HG03342 (cell line): Measurements from ENCODE around the gene OR10K2.
"Not testable (repeated sequence)": the region's sequence is repeated elsewhere in the genome, so short reads cannot be mapped to it uniquely, and the experiment has no call there.

ENCODE experiments used
- ATAC-seq: cut with Tn5 transposase; IDR thresholded peaks from one replicate; pipeline ENCODE4 v1.9.1; 2021; ENCODE audit warnings: mild to moderate bottlenecking, moderate library complexity; ENCODE audit not compliant: unreplicated experiment

Gene OR10K2, protein sequence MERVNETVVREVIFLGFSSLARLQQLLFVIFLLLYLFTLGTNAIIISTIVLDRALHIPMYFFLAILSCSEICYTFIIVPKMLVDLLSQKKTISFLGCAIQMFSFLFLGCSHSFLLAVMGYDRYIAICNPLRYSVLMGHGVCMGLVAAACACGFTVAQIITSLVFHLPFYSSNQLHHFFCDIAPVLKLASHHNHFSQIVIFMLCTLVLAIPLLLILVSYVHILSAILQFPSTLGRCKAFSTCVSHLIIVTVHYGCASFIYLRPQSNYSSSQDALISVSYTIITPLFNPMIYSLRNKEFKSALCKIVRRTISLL

DNA sequence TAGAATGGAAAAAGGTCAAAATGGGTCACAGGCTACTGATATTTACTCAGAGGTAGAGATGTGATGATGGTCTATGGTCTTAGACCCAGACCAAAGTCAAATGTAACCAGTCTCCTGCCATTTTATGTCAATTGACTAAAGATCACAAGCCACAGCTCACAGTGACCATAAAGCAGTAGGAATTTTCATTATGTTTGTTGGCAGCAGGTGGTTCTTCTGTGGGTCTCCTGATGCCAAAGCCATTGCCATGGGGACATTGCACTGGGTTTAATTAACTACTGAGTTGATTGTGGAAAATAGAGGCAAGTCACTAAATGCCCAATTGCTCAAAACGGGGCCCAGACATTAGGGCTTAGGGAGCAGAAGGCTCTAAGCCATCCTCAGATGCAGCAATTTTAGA, at the start of gene OR10K2:
Gene OR10K2, minus strand, starts transcription at position 101 of the 400 bp plus-strand sequence. CDS start 5,371 bp downstream, outside the sequence.
- ATAC-seq: no peak

DNA sequence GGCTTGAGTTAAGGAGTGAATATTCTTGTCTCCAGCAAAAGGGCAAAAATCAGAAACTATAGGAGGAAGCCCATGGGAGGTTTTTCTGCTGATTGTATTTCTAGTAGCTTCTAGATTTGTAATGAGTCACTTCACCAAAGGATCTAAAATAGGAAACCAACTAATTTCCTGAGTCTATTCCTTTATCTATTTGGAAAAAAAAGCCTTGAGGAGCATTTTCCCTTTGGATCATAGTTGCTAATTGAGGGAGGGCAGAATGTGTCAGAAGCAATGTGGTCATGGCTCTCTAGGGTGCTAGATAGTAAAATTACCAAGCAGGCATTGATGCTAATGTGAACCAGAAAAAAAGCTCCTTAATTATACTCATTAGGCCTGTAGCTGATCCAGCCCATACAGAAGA, 45.9 kb upstream of the OR10K2 start, which contains the start of gene OR10R2:
Gene OR10R2, plus strand, starts transcription at position 301 of the 400 bp plus-strand sequence. CDS start 106 bp downstream, outside the sequence.
- ATAC-seq: no peak

DNA sequence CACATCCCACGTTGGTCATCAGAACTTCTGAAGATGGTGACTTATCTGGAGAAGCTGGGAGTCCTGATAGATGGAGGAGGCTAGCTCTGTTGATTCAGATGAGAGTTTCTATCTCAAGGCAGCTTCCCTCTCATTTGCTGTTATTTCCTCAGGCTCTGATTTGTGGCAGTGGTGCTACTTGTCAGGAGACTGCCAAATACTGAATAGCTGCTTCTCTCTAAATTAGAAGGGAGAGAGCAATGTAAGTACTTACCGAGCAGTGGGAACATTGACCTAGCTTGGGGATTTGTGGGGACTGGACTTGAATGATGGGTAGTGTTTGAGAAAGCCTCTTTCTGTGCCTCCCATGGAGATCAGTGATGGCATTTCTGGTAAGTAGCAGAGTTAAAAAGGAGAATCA, 35.5 kb upstream of the OR10K2 start, which contains the start of gene OR10K1:
Gene OR10K1, plus strand, starts transcription at position 301 of the 400 bp plus-strand sequence. CDS start 3,728 bp downstream, outside the sequence.
- no peak for ATAC-seq

DNA sequence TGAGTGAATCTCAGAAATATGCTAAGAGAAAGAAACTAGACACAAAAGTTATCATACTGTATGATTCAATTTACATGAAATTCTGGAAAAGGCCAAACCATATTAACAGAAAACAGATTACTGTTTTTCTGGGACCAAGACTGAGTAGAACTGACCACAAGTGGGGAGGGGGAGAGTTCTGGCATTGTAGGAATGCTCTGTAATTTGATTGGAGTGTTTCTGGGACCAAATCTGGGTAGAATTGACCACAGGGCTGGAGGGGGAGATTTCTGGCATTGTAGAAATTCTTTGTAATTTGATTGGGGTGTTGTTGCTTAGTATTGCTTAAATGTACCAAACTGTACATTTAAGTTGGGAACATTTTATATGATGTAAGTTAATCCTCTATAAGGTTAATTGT, 32.2 kb upstream of the OR10K2 start:
- ATAC-seq: no peak

DNA sequence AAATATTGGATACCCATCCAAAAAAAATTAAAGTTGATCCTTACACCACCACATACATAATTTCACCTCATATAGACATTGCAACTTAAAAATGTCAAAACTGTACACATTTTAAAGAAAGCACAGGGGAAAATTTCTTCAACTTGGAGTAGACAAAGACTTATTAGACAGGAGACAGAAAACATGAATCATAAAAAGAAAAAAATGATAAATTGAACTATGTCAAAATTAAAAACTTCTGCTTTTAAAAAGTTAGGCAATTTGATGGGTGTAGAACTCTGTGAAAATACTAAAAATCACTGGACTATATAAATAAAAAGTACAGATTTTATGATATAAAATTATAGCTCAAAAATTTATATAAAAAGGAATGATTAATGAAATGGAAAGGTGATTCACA, 31.2 kb upstream of the OR10K2 start:
- ATAC-seq: no peak

DNA sequence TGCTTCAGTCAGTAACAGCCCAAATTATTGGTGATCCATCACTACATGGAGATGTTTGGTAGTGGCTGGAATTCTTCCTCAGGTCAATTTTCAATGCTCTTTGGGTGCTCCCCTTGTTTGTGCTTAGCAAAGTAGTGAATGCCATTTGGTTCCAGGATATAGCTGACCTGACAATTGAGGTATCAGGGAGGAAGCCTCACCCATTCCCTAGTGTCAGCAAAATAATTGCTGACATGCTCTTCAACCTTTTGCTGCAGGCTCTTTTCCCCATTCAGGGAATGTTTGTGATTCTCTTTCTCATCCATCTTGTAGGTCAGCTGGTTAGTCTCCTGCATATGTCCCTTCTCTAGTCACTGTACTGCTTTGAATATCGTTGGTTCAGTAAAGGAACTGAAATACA, 28.5 kb upstream of the OR10K2 start:
- no peak for ATAC-seq

DNA sequence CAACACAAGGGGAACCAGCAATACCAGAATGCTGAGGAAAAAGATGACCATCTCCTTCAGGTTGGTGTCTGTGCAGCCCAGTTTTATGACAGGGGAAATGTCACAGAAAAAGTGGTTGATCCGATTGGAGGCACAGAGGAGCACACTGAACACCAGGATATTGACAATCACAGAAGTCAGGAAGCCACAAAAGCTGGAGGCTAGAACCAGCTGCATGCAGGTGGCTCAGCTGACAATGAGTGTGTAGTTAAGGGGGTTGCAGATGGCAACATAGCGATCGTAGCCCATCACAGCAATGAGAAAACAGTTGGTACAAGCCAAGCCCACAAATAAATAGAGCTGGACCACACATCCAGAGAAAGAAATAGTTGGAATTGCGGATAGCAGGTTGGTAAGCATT, 19.3 kb upstream of the OR10K2 start:
- ATAC-seq: no peak

DNA sequence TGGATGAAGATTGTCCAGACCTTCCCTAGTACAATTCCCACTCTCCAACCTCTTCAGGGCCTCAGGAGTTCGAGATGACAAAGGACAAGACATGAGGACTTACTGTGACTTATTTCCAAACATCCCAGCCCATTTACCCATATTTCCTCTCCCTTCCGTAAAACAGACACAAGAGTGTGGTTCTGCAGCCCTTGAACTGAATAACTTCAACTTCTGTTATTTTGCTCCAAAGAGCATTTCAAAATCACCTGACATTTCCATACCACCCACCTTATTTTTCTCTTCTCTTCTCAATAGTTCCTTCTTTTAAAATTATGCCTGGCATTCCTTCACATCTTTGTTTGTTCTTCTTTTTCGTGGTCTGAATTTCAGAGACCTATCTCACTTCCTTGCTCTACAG, 8.7 kb upstream of the OR10K2 start:
- ATAC-seq: no peak

DNA sequence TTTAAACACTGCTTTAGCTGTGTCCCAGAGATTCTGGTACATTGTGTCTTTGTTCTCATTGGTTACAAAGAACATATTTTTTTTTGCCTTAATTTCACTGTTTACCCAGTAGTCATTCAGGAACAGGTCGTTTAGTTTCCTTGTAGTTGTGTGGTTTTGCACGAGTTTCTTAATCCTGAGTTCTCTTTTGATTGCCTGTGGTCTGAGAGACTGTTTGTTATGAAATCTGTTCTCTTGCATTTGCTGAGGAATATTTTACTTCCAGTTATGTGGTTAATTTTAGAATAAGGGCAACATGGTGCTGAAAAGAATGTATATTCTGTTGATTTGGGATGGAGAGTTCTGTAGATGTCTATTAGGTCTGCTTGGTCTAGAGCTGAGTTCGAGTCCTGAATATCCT, 4.1 kb upstream of the OR10K2 start:
- not testable (repeated sequence) for ATAC-seq

DNA sequence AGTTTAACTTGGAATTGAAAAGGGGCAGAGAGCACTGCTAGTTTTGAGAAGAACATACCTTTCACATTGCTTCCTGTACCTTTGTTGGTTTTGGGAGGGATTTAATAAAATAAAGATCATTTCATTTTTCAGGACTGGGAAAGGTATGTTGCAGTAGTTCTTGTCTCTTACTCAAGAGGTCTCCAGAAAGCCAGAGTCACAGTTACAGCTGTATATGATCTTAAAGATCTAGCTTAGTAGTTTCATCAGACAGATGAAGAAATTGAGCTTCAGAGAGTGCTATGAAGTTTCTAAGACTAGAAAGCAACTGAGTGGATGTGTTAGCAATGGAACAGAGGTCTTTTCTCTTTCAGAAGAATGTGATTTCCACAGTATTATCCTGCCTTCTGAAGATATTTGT, 1.0 kb downstream of the OR10K2 start:
- ATAC-seq: no peak

DNA sequence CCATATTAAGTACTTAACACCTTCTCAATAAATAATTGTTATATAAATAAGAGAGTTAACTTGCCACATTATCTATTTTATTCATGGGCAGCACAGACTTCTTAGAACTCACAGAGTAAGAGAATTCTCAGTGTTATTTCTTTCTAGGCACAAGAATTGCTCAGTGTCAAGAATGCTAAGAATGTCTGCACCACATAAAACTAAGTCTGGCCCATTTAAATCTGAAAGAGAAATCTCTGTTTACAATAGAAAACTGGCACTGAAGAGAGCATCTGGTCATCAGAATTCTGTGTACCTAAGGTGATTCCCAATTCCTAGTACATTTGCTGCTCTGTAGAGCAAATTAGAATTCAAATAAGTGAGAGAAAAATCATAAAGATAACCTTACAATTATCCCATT, 3.8 kb downstream of the OR10K2 start:
- no peak for ATAC-seq

DNA sequence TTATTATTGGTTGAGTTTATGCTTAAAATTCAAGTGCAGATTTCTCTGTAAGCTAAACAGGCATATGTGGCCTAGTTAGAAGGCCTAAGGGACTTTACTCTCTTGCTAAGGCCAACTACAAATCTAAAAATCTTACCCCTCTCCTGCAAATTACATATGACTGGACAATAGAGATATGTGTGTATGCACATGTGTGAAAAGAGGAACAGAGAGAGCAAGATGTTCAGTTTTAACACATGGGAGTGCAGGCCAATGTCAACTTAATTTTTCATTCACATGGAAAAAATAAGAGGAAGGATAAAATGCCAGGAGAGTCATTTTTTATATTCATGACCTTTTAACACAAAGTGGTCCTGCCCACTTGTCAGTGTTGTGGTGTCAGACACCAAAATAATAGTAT, 8.5 kb downstream of the OR10K2 start:
- no peak for ATAC-seq

DNA sequence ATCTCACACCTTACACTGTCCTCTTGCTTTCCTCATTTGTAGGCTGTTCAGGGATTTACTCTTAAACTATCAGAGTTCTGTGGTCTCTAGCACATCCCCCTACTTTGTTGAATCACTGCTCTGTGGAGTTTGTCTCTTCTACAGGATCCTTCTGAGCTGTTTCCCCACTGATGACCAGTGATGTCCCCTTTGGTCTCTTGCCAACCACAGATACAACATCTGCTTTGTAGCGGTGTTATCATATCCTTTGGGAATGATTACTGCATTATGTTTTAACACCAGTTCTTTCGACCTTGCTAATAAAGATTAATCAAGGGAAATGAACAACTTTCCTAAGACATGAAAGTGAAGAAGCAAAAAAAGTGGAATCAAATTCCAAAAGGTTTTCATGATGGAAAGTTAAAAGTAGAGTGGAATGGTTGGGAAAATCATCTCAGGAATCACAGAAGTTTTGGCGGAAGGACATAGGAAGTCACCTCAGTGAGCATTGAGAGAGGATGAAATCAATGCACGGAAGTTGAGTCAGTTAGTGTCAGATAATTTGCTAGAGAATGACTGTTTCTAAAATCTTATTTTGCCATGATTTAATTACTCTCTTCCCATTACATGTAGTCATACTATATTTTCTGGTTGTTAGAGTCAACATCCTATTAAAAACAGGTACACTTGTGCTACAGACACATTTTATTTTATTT, 11.2 kb downstream of the OR10K2 start:
- ATAC-seq: no peak

DNA sequence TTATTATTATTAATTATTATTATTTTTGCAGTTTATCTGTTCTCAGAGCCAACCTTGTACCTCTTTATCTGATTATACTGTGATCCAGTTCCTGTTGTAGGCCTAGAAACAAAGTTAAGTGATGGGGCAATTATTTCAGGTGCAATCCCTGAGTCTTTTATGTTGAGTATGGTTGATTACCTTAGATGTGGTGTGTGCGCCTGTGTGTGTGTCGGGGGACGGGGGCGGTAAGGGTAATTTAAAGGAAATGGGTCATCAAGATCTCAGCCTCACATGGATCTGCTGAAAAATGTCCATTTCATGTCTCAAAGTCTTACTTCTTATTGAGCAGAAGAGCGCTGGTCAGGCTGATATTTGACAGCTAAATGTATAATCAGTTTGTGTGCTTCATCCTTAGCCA, 18.9 kb downstream of the OR10K2 start:
- no peak for ATAC-seq

DNA sequence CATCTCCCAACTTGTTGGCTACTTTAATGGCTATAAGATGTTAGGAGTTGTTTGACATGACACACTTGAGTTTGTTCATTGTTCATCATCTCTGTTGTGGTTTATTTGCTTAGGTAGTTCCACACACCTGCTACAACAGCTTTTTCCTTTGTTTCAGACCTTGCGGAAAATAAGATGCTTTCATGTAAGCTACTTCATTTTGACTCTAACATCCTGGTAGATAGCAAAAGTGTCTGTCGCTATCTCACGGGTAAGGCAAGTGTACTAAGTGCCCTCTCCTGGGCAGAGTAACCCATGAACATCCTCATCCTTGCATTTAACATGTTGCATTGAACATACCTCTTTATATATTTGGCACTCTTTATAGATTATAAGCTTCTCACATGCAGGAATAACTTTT, 25.2 kb downstream of the OR10K2 start:
- no peak for ATAC-seq

DNA sequence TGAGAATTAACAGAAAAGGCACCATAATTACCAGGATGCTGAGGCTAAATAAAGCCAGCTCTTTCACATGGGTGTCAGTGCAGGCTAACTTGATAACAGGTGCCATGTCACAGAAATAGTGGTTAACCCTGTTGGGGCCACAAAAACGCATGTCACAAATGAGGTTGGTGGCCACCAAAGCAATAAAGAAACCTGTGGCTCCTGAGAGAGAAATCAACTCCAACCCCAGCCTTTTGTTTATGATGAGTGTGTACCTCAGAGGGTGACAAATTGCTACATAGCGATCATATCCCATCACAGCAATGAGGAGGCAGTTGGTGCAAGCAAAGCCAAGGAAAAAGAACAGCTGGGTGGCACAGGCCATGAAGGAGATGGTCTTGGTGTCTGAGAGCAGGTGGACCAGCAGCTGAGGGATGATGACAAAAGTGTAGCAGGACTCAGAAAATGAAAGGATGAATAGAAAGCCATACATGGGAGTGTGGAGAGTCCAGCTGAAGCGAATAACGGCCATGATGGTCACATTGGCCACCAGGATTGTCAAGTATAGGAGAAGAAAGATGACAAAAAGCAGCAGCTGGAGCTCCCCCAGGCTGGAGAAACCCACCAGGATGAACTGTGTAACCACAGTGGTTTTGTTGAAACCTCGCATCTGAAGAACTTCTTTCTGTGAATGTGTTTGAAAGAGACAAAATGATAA, 27.1 kb downstream of the OR10K2 start, which contains the start of gene OR10T2:
Gene OR10T2, minus strand, starts transcription at position 649 of the 697 bp plus-strand sequence. Its CDS starts 0 bp downstream, at position 649.
- ATAC-seq: no peak

DNA sequence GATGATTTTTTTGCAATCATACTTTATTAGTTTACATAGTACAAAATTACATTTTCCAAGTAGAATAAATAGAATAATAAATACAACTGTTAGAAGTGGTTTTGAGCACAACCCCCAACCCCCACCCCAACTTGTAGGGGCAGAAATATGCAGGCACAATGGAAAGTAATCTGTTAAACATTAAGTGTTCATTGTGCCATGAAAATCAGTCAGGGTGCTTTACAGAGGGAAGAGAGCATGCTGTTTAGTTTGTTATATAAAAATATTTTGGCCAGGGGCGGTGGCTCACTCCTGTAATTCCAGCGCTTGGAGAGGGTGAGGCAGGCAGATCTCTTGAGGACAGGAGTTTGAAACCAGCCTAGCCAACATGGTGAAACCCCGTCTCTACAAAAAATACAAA, 29.4 kb downstream of the OR10K2 start:
- ATAC-seq: no peak

DNA sequence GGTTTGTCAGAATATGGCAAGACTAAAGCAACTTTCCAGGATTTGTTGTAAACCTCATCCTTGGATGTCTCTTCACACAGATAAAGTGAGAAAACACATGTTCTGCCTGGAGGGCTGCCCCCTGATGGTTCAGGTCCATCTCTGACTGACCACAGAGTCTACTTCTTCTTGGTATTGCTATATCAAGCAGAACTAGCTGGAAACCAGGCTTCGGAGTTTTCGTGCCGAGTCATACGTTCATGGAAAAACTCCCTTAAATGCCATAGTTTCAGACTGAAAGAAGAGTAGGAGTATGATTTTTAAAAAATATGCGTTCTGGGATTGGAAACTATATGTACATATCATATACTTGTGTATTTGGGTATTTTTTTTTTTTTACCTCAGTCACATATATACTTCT, 32.6 kb downstream of the OR10K2 start:
- ATAC-seq: no peak

DNA sequence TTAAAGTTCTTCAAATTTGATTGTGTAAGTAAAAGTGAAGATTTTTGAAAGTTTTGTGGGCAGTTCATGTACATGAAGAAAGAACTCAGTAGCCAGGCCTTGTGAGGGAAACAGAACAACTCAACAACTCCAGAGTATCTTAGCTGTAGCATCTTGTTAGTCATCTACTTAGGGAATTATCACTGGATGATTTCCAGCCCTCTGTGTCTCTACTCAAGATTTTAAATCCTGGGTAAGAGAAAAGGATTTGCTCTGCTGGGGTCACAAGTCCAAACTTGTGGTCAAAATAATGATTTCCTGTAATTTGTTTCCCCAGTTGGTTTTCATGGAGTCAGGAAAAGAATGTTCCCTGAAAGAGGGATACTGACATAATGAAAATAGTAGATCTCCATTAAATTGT, 34.9 kb downstream of the OR10K2 start:
- ATAC-seq: no peak

DNA sequence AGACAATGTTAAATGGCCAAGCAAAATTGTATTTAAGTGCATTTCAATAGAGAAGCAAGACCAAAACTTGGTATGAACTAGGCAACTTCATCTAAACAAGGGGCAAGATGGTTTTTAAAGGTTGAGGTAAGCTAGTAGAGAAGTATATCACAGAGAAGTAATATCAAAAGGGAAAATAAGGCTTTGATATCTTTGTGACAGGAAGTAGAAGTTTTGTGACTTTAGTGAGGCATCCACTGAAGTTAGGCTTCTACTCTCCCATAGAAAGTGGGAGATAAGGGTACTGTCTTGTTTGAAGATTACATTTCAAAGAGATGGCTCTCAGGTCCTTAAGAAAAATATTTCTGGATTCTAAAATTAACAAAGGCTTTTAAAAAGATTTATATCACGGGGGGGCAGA, 35.7 kb downstream of the OR10K2 start:
- ATAC-seq: no peak

DNA sequence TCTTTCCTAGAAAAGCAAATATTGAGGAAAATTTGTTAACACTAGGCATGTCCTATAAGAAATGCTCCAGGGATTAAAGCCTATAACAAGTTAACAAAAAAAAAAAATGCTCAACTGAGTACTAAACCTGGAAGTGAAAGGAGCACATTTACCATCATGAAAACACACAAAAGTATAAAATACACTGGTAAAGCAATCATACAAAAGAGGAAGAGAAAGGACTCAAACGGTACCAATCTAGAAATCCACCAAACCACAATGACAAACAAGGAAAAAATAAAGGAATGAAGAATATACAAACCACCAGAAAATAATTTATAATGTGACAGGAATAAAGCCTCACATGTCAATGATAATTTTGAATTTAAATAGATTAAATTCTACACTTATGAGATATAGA, 51.2 kb downstream of the OR10K2 start:
- ATAC-seq: no peak

DNA sequence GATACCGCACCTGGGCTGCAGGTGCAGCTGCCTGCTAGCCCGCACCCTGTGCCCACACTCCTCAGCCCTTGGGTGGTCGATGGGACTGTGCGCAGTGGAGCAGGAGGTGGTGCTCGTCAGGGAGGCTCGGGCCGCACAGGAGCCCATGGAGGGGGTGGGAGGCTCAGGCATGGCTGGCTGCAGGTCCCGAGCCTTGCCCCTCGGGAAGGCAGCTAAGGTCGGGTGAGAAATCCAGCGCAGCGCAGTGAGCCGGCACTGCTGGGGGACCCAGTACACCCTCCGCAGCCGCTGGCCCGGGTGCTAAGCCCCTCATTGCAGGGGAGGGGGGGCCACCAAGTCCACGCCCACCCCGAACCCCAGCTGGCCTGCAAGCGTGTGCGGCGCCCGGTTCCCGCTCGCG, 51.9 kb downstream of the OR10K2 start:
- ATAC-seq: not testable (repeated sequence)
